ENCODE results near the gene AGAP1. TPM values are rescaled to one million over a fixed set of nuclear protein-coding genes. Genes with fewer than 3 reads are reported as not detected.
"Not testable (repeated sequence)": the region's sequence is repeated elsewhere in the genome, so short reads cannot be mapped to it uniquely, and the experiment has no call there.

The AGAP1 gene
- total RNA-seq, 2 experiments from 2014 or later: 0.95 to 1.1 TPM

GRCh38 chr2:235598026-235598425 lies 104.2 kb downstream of the AGAP1 start:
- peaks cover 5% of the 10 kb centered on the region for H3K27me3 Mint-ChIP-seq (ENCODE audit: low read depth)
- H3K4me3 Mint-ChIP-seq: no peak overlapping the region
- no peak for DNase-seq
- peaks cover 6% of the 10 kb centered on the region for H3K9me3 Mint-ChIP-seq
- intact Hi-C loops (cut with micrococcal nuclease): no loop called here
- no peaks in the 10 kb centered on the region for H3K36me3 Mint-ChIP-seq (ENCODE audit: low read depth)
- CTCF ChIA-PET: interaction anchor here (0.7 kb wide), 1 partner anchor 40 kb away, joined by 3 read pairs; no protein-coding TSS in a partner anchor
- H3K4me1 Mint-ChIP-seq (ENCODE audit: low read depth): no peaks in the 10 kb centered on the region
- no peak overlapping the region for H3K27ac Mint-ChIP-seq

GRCh38 chr2:235598532-235599531 lies 105.0 kb downstream of the AGAP1 start:
- H3K27ac Mint-ChIP-seq: no peak overlapping the region
- no peaks in the 10 kb centered on the region for H3K4me1 Mint-ChIP-seq (ENCODE audit: low read depth)
- CTCF ChIA-PET: interaction anchor here (0.7 kb wide), 1 partner anchor 39 kb away, joined by 3 read pairs; no protein-coding TSS in a partner anchor
- no peak overlapping the region for H3K4me3 Mint-ChIP-seq
- H3K9me3 Mint-ChIP-seq: peaks cover 13% of the 10 kb centered on the region
- intact Hi-C loops (cut with micrococcal nuclease): no loop called here
- DNase-seq: no peak
- no peaks in the 10 kb centered on the region for H3K36me3 Mint-ChIP-seq (ENCODE audit: low read depth)
- peaks cover 3% of the 10 kb centered on the region for H3K27me3 Mint-ChIP-seq (ENCODE audit: low read depth)

GRCh38 chr2:235599596-235600338 lies 105.9 kb downstream of the AGAP1 start:
- Mint-ChIP-seq H3K9me3 (peaks cover 13% of the 10 kb centered on the region), H3K27ac (no peak overlapping the region), H3K4me1 (ENCODE audit: low read depth) (no peaks in the 10 kb centered on the region), H3K27me3 (ENCODE audit: low read depth) (no peaks in the 10 kb centered on the region), H3K4me3 (no peak overlapping the region), H3K36me3 (ENCODE audit: low read depth) (no peaks in the 10 kb centered on the region)
- intact Hi-C loops (cut with micrococcal nuclease): no loop called here
- no peak for DNase-seq
- CTCF ChIA-PET: no interaction called here

GRCh38 chr2:235600406-235600805 lies 106.6 kb downstream of the AGAP1 start:
- DNase-seq: no peak
- H3K4me3 Mint-ChIP-seq: no peak overlapping the region
- H3K36me3 Mint-ChIP-seq (ENCODE audit: low read depth): no peaks in the 10 kb centered on the region
- no peak overlapping the region for H3K27ac Mint-ChIP-seq
- H3K27me3 Mint-ChIP-seq (ENCODE audit: low read depth): no peaks in the 10 kb centered on the region
- intact Hi-C loops (cut with micrococcal nuclease): no loop called here
- CTCF ChIA-PET: no interaction called here
- H3K9me3 Mint-ChIP-seq: peaks cover 13% of the 10 kb centered on the region
- no peaks in the 10 kb centered on the region for H3K4me1 Mint-ChIP-seq (ENCODE audit: low read depth)

- CTCF ChIA-PET: no interaction called here
- no peaks in the 10 kb centered on the region for H3K36me3 Mint-ChIP-seq (ENCODE audit: low read depth)
- no peak overlapping the region for H3K4me3 Mint-ChIP-seq
- H3K4me1 Mint-ChIP-seq (ENCODE audit: low read depth): no peaks in the 10 kb centered on the region
- intact Hi-C loops (cut with micrococcal nuclease): no loop called here
- no peak overlapping the region for H3K27ac Mint-ChIP-seq
- no peak for DNase-seq
- peaks cover 13% of the 10 kb centered on the region for H3K9me3 Mint-ChIP-seq
- no peaks in the 10 kb centered on the region for H3K27me3 Mint-ChIP-seq (ENCODE audit: low read depth)
These were observed 107.1 kb downstream of the AGAP1 start for GRCh38 chr2:235600926-235601325.

- Mint-ChIP-seq H3K27ac (no peak overlapping the region), H3K4me1 (ENCODE audit: low read depth) (no peaks in the 10 kb centered on the region)
- CTCF ChIA-PET: interaction anchor here (0.6 kb wide), 1 partner anchor 144 kb away, joined by 3 read pairs; no protein-coding TSS in a partner anchor
These were observed 108.3 kb downstream of the AGAP1 start for GRCh38 chr2:235601960-235602704.

GRCh38 chr2:235602971-235603370 lies 109.1 kb downstream of the AGAP1 start:
- H3K4me1 Mint-ChIP-seq (ENCODE audit: low read depth); H3K36me3 Mint-ChIP-seq (ENCODE audit: low read depth); intact Hi-C loops (cut with micrococcal nuclease); H3K4me3 Mint-ChIP-seq; DNase-seq; H3K27ac Mint-ChIP-seq; H3K27me3 Mint-ChIP-seq (ENCODE audit: low read depth); CTCF ChIA-PET: not testable (repeated sequence)
- H3K9me3 Mint-ChIP-seq: peaks cover 13% of the 10 kb centered on the region

More at GRCh38 chr2:235601960-235602704, 108.3 kb downstream of the AGAP1 start:
- DNase-seq: no peak
- Mint-ChIP-seq H3K4me3 (no peak overlapping the region), H3K36me3 (ENCODE audit: low read depth) (no peaks in the 10 kb centered on the region), H3K9me3 (peaks cover 13% of the 10 kb centered on the region), H3K27me3 (ENCODE audit: low read depth) (no peaks in the 10 kb centered on the region)
- intact Hi-C loops (cut with micrococcal nuclease): no loop called here

GRCh38 chr2:235603659-235604058 lies 109.8 kb downstream of the AGAP1 start:
- H3K9me3 Mint-ChIP-seq: peaks cover 13% of the 10 kb centered on the region
- no peaks in the 10 kb centered on the region for H3K36me3 Mint-ChIP-seq (ENCODE audit: low read depth)
- intact Hi-C loops (cut with micrococcal nuclease): no loop called here

GRCh38 chr2:235605312-235606003 lies 111.6 kb downstream of the AGAP1 start:
- no peak for DNase-seq
- Mint-ChIP-seq H3K4me1 (ENCODE audit: low read depth) (no peaks in the 10 kb centered on the region), H3K36me3 (ENCODE audit: low read depth) (no peaks in the 10 kb centered on the region), H3K27me3 (ENCODE audit: low read depth) (no peaks in the 10 kb centered on the region), H3K27ac (no peak overlapping the region), H3K9me3 (peaks cover 13% of the 10 kb centered on the region), H3K4me3 (no peak overlapping the region)
- CTCF ChIA-PET: no interaction called here
- intact Hi-C loops (cut with micrococcal nuclease): no loop called here

More at GRCh38 chr2:235603659-235604058, 109.8 kb downstream of the AGAP1 start:
- no peak overlapping the region for H3K27ac Mint-ChIP-seq
- no peak for DNase-seq
- H3K27me3 Mint-ChIP-seq (ENCODE audit: low read depth): no peaks in the 10 kb centered on the region
- H3K4me3 Mint-ChIP-seq: no peak overlapping the region
- H3K4me1 Mint-ChIP-seq (ENCODE audit: low read depth): no peaks in the 10 kb centered on the region
- CTCF ChIA-PET: no interaction called here

GRCh38 chr2:235606004-235606715 lies 112.3 kb downstream of the AGAP1 start:
- H3K27me3 Mint-ChIP-seq (ENCODE audit: low read depth): no peaks in the 10 kb centered on the region
- H3K36me3 Mint-ChIP-seq (ENCODE audit: low read depth): no peaks in the 10 kb centered on the region
- no peak overlapping the region for H3K27ac Mint-ChIP-seq
- no peaks in the 10 kb centered on the region for H3K4me1 Mint-ChIP-seq (ENCODE audit: low read depth)
- CTCF ChIA-PET: interaction anchor here (0.6 kb wide), 1 partner anchor 522 kb away, joined by 3 read pairs; no protein-coding TSS in a partner anchor
- DNase-seq: no peak
- intact Hi-C loops (cut with micrococcal nuclease): no loop called here
- H3K4me3 Mint-ChIP-seq: no peak overlapping the region
- peaks cover 13% of the 10 kb centered on the region for H3K9me3 Mint-ChIP-seq

- no peak for DNase-seq
- Mint-ChIP-seq H3K27ac (no peak overlapping the region), H3K4me3 (no peak overlapping the region), H3K9me3 (peaks cover 9% of the 10 kb centered on the region), H3K36me3 (ENCODE audit: low read depth) (no peaks in the 10 kb centered on the region), H3K27me3 (ENCODE audit: low read depth) (no peaks in the 10 kb centered on the region), H3K4me1 (ENCODE audit: low read depth) (no peaks in the 10 kb centered on the region)
- intact Hi-C loops (cut with micrococcal nuclease): no loop called here
- CTCF ChIA-PET: no interaction called here
These were observed 113.8 kb downstream of the AGAP1 start for GRCh38 chr2:235607546-235608199.

Measured in activated naive CD4-positive, alpha-beta T cell treated with anti-CD3 and anti-CD28 coated beads for 36 hours (primary cell).